Measurements from ENCODE around the gene CYFIP1. TPM values are rescaled to one million over a fixed set of nuclear protein-coding genes. Genes with fewer than 3 reads are reported as not detected.

CYFIP1 gene
- total RNA-seq, 2 donors from 2014 or later = 134 to 139 TPM

GRCh38 chr15:22948056-22948455, 32.1 kb downstream of the CYFIP1 start:
- Histone ChIP-seq H3K36me3 (ENCODE audit: control insufficient read depth, insufficient read depth, low read length) (peaks cover 24% of the 10 kb centered on the region), H3K9ac (ENCODE audit: extremely low read depth, low read length, poor library complexity, severe bottlenecking) (no peak overlapping the region), H3K4me1 (ENCODE audit: control insufficient read depth, insufficient read depth, low read length) (no peaks in the 10 kb centered on the region), H3K9me3 (ENCODE audit: control insufficient read depth, low read length) (no peaks in the 10 kb centered on the region), H3K27me3 (ENCODE audit: control insufficient read depth, insufficient read depth, low read length, poor library complexity, severe bottlenecking) (no peaks in the 10 kb centered on the region), H3K27ac (ENCODE audit: low read depth, low read length) (no peak overlapping the region), H3K4me3 (ENCODE audit: low read length) (no peak overlapping the region)
- Mint-ChIP-seq H3K27ac (no peak overlapping the region), H3K36me3 (ENCODE audit: low read depth) (peaks cover 24% of the 10 kb centered on the region), H3K27me3 (ENCODE audit: insufficient read depth) (no peaks in the 10 kb centered on the region), H3K9me3 (no peaks in the 10 kb centered on the region), H3K4me3 (no peak overlapping the region), H3K4me1 (peaks cover 26% of the 10 kb centered on the region)
- no peak for DNase-seq
- TF ChIP-seq CTCF (conservative IDR thresholded peaks at IDR 0.05) = no peak
- WGBS, 2 experiments (ENCODE audit: insufficient coverage in 1 of 2, insufficient read length in 1 of 2) = 80 to 90% methylated on average over 3 to 4 of the region's 4 CpGs

GRCh38 chr15:22947101-22948000, 32.8 kb downstream of the CYFIP1 start:
- peak overlapping the region; percentile 39 for H3K27ac Mint-ChIP-seq
- peaks cover 21% of the 10 kb centered on the region for H3K4me1 Mint-ChIP-seq
- Histone ChIP-seq H3K36me3 (ENCODE audit: control insufficient read depth, insufficient read depth, low read length) (peaks cover 31% of the 10 kb centered on the region), H3K27ac (ENCODE audit: low read depth, low read length) (no peak overlapping the region), H3K9ac (ENCODE audit: extremely low read depth, low read length, poor library complexity, severe bottlenecking) (no peak overlapping the region), H3K9me3 (ENCODE audit: control insufficient read depth, low read length) (no peaks in the 10 kb centered on the region), H3K27me3 (ENCODE audit: control insufficient read depth, insufficient read depth, low read length, poor library complexity, severe bottlenecking) (no peaks in the 10 kb centered on the region), H3K4me1 (ENCODE audit: control insufficient read depth, insufficient read depth, low read length) (no peaks in the 10 kb centered on the region), H3K4me3 (ENCODE audit: low read length) (no peak overlapping the region)
- peaks cover 31% of the 10 kb centered on the region for H3K36me3 Mint-ChIP-seq (ENCODE audit: low read depth)
- H3K4me3 Mint-ChIP-seq = no peak overlapping the region
- 91 to 92% methylated on average over 17 to 27 of the region's 27 CpGs for WGBS, 2 experiments (ENCODE audit: insufficient coverage in 1 of 2, insufficient read length in 1 of 2)
- no peaks in the 10 kb centered on the region for H3K27me3 Mint-ChIP-seq (ENCODE audit: insufficient read depth)
- TF ChIP-seq CTCF (conservative IDR thresholded peaks at IDR 0.05) = no peak
- DNase-seq = no peak
- H3K9me3 Mint-ChIP-seq = no peaks in the 10 kb centered on the region

GRCh38 chr15:22945071-22945470, 35.1 kb downstream of the CYFIP1 start:
- H3K4me3 ChIP-seq (ENCODE audit: low read length) = no peak overlapping the region
- Mint-ChIP-seq H3K4me3 (no peak overlapping the region), H3K27me3 (ENCODE audit: insufficient read depth) (no peaks in the 10 kb centered on the region), H3K4me1 (peaks cover 19% of the 10 kb centered on the region), H3K27ac (no peak overlapping the region), H3K9me3 (no peaks in the 10 kb centered on the region), H3K36me3 (ENCODE audit: low read depth) (peaks cover 45% of the 10 kb centered on the region)
- H3K36me3 ChIP-seq (ENCODE audit: control insufficient read depth, insufficient read depth, low read length) = peaks cover 46% of the 10 kb centered on the region
- no peaks in the 10 kb centered on the region for H3K27me3 ChIP-seq (ENCODE audit: control insufficient read depth, insufficient read depth, low read length, poor library complexity, severe bottlenecking)
- no peaks in the 10 kb centered on the region for H3K4me1 ChIP-seq (ENCODE audit: control insufficient read depth, insufficient read depth, low read length)
- WGBS, 2 experiments (ENCODE audit: insufficient coverage in 1 of 2, insufficient read length in 1 of 2) = 91 to 96% methylated on average over 3 to 10 of the region's 10 CpGs
- no peaks in the 10 kb centered on the region for H3K9me3 ChIP-seq (ENCODE audit: control insufficient read depth, low read length)
- no peak overlapping the region for H3K9ac ChIP-seq (ENCODE audit: extremely low read depth, low read length, poor library complexity, severe bottlenecking)
- H3K27ac ChIP-seq (ENCODE audit: low read depth, low read length) = no peak overlapping the region
- no peak for DNase-seq
- TF ChIP-seq CTCF (conservative IDR thresholded peaks at IDR 0.05) = no peak
